Activated CD8-positive, alpha-beta memory T cell treated with anti-CD3 and anti-CD28 coated beads, Interleukin-2, amount 50 U/mL, for 4 hours (primary cell): ENCODE results near the gene COL6A2.
"Not testable (repeated sequence)": the region's sequence is repeated elsewhere in the genome, so short reads cannot be mapped to it uniquely, and the experiment has no call there.

Experiments
- DNase-seq: peaks from one replicate; pipeline ENCODE4 v3.0.0-alpha.2; 2020

Gene COL6A2

GRCh38 chr21:46095814-46096595 lies 1.9 kb upstream of the COL6A2 start:
- DNase-seq = no peak

- no peak for DNase-seq
Observed at GRCh38 chr21:46096596-46097335, 1.1 kb upstream of the COL6A2 start.

GRCh38 chr21:46098303-46099141 lies 610 bp downstream of the COL6A2 start:
- DNase-seq = peak; percentile 28

GRCh38 chr21:46099476-46099875 lies 1.6 kb downstream of the COL6A2 start:
- DNase-seq = peak; percentile 15

GRCh38 chr21:46100020-46100419 lies 2.1 kb downstream of the COL6A2 start:
- DNase-seq = no peak

GRCh38 chr21:46100426-46100825 lies 2.5 kb downstream of the COL6A2 start:
- no peak for DNase-seq

GRCh38 chr21:46100906-46101305 lies 3.0 kb downstream of the COL6A2 start:
- DNase-seq = no peak

GRCh38 chr21:46104104-46104503 lies 6.2 kb downstream of the COL6A2 start:
- DNase-seq = no peak

- not testable (repeated sequence) for DNase-seq
Observed at GRCh38 chr21:46107376-46107775, 9.5 kb downstream of the COL6A2 start.

GRCh38 chr21:46108827-46109312 lies 11.0 kb downstream of the COL6A2 start:
- DNase-seq = no peak

GRCh38 chr21:46109313-46110221 lies 11.7 kb downstream of the COL6A2 start:
- peak; percentile 13 for DNase-seq

GRCh38 chr21:46110499-46111192 lies 12.7 kb downstream of the COL6A2 start:
- DNase-seq = no peak

GRCh38 chr21:46111193-46111571 lies 13.3 kb downstream of the COL6A2 start:
- DNase-seq = no peak

GRCh38 chr21:46111857-46112724 lies 14.2 kb downstream of the COL6A2 start:
- DNase-seq = peak; percentile 14

GRCh38 chr21:46112725-46113215 lies 14.9 kb downstream of the COL6A2 start:
- DNase-seq = peak; percentile 3

GRCh38 chr21:46113497-46114176 lies 15.7 kb downstream of the COL6A2 start:
- peak; percentile 1 for DNase-seq

GRCh38 chr21:46114963-46115362 lies 17.1 kb downstream of the COL6A2 start:
- DNase-seq = peak; percentile 6

GRCh38 chr21:46115441-46116188 lies 17.7 kb downstream of the COL6A2 start:
- DNase-seq = peak; percentile 13
